GM21367 (cell line): ENCODE data around the gene SCN2B.

Experiments used
- ATAC-seq: cut with Tn5 transposase; IDR thresholded peaks from one replicate; pipeline ENCODE4 v1.9.1; 2021; ENCODE audit not compliant: unreplicated experiment

The SCN2B gene

GRCh38 chr11:118135796-118136165 lies 40.7 kb downstream of the SCN2B start:
- ATAC-seq = no peak

DNA sequence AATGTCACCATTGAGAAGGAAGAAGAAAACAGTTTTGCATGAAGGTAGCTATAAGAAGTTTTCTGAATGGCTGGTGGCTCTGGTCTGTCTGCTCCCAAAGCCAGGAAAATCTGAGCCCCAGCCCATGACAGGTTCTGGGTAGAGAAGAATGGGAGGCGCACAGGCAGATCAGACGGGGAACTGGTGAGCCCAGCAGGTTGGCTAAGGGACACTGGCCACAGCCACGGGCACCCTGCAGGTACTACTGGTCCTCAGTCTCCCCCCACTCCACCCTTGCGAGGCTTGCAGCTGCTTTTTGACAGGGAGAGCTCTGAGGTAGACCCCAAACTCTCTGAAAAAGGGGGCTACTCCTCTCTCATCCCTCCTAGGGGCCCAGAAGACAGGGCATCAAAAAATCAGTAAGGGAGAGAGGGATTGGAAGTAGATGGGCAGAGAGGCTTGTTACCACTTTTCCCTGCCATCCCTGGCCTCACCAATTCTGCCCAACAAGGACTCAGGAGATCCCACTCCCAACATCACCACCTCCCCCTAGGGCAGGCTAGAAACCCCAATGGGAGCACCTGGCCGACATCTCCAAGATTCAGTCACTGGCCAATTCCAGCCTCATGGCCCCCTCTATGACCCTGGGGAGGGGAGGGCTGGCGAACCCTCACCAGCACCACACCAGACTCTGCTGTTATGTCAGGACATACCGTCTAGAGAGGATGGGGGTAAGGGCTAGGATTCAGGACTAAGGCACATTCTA lies 41.2 kb downstream of the SCN2B start:
- ATAC-seq = no peak

- no peak for ATAC-seq
These were observed 42.6 kb downstream of the SCN2B start for GRCh38 chr11:118133816-118134215.

GRCh38 chr11:118132385-118133151 lies 43.9 kb downstream of the SCN2B start:
- no peak for ATAC-seq

- ATAC-seq = no peak
These were observed 46.8 kb downstream of the SCN2B start for GRCh38 chr11:118129471-118130172.

DNA sequence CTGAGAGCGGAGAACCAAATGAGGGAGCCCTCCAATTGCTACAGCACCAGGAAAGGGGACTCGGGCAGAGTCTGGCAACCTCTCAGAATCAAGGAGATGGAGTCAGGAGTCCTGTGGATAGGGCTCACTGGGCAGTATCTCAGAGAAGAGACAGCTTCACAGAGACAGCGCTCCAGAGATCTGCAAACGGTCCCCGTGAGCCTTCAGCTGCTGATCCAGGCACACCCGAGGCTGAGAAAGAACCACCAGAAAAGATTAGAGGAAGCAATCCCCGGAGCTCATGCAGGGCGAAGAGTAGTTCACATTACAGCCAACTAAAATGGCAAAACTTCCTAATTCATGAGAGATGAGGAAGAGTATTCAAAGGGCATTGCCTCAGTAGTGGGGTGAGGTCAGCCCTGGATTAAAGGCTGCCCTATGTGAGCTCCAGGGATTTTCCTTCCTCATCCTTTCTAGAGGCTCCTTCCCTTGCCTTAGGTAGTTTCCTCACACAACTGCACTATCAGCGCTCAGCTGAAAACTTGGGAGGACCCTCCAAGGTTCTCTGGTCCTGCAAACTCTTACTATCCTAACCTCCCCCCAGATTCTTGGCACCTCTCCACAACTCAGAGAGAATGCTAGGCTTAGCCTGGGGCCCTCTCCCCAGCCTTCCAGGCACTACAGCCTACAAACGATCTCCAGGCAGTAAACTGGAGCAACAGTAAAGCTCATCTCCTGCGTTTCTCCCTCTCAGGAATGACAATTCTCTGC lies 47.5 kb downstream of the SCN2B start:
- no peak for ATAC-seq

GRCh38 chr11:118128310-118128709 lies 48.1 kb downstream of the SCN2B start:
- no peak for ATAC-seq

GRCh38 chr11:118126082-118126838 lies 50.2 kb downstream of the SCN2B start:
- no peak for ATAC-seq

- ATAC-seq = no peak
These were observed 51.4 kb downstream of the SCN2B start for GRCh38 chr11:118124929-118125535.

DNA sequence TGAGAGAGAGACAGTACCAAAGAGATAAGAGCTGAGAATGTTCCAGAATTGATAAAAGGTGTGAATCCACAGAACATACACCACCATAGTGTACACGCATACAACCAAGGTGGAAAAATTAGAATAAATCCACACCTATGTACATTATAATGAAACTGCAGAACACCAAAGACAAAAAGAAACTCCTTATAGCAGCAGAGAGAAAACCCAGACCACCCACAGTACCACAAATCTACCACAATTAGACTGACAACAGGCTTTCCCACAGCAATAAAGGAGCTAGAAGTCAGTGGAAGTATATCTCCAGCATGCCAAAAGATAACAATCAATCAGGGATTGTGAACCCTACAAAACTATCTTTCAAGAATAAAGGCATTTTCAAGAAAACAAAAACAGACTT lies 55.6 kb downstream of the SCN2B start:
- no peak for ATAC-seq

DNA sequence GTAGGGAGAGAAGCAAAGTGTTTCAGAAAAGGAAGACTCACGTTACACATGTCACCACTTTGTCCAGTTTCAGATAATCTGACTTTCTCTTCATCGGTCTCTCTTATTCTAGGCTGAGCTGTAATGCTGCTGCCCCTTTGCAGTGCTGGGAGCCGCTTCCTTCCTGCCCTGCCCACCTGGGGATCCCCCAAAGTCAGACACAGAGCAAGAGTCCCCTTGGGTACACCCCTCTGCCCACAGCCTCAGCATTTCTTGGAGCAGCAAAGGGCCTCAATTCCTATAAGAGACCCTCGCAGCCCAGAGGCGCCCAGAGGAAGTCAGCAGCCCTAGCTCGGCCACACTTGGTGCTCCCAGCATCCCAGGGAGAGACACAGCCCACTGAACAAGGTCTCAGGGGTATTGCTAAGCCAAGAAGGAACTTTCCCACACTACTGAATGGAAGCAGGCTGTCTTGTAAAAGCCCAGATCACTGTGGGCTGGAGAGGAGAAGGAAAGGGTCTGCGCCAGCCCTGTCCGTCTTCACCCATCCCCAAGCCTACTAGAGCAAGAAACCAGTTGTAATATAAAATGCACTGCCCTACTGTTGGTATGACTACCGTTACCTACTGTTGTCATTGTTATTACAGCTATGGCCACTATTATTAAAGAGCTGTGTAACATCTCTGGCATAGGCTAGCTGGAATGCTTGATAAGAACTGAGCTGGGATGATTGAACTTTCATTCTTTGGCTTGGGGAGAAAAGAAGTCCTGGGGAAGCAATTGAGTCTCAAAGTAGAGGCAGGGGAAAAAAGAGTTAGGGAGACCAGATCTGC lies 58.4 kb downstream of the SCN2B start:
- ATAC-seq = no peak

- no peak for ATAC-seq
These were observed 61.4 kb downstream of the SCN2B start for GRCh38 chr11:118115048-118115447.

GRCh38 chr11:118114266-118114665 lies 62.2 kb downstream of the SCN2B start:
- no peak for ATAC-seq

- ATAC-seq = no peak
These were observed 63.6 kb downstream of the SCN2B start for GRCh38 chr11:118112711-118113430.
